GM12874 (cell line): ENCODE measurements around the gene CLEC4C.

Experiments
- CTCF ChIP-seq: IDR thresholded peaks from 2 replicates; pipeline ENCODE4 v1.5.1; 2011; ENCODE audit warnings: low read depth, mild to moderate bottlenecking, control low read depth, low read length, moderate library complexity; ENCODE audit not compliant: insufficient read depth

The CLEC4C gene

DNA sequence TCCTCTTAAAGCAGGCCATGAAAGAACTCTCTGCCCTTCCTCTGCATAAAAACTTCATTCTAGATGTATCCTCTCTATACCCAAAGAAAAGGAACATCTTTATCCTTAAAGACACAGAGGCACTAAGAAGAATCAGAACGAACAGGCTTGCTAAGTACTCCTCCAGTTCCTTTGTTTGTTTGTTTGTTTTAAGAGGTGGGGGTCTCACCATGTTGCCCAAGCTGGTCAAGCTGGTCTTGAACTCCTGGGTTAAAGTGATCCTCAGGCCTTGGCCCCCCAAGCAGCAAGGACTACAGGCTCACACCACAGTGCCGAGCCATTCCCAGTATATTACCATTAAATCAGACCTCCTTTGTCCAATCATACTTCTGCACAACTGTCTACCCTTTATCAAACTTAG, 65.6 kb downstream of the CLEC4C start:
- TF ChIP-seq CTCF = no peak
